ENCODE data around the gene THOC2. TPM values are rescaled to one million over a fixed set of nuclear protein-coding genes. Genes with fewer than 3 reads are reported as not detected.

Gene THOC2
- total RNA-seq, 1 donor from 2014 or later: 96.2 TPM

GRCh38 chrX:123563167-123563566, 169.7 kb downstream of the THOC2 start:
- TF ChIP-seq, protein P1, sequence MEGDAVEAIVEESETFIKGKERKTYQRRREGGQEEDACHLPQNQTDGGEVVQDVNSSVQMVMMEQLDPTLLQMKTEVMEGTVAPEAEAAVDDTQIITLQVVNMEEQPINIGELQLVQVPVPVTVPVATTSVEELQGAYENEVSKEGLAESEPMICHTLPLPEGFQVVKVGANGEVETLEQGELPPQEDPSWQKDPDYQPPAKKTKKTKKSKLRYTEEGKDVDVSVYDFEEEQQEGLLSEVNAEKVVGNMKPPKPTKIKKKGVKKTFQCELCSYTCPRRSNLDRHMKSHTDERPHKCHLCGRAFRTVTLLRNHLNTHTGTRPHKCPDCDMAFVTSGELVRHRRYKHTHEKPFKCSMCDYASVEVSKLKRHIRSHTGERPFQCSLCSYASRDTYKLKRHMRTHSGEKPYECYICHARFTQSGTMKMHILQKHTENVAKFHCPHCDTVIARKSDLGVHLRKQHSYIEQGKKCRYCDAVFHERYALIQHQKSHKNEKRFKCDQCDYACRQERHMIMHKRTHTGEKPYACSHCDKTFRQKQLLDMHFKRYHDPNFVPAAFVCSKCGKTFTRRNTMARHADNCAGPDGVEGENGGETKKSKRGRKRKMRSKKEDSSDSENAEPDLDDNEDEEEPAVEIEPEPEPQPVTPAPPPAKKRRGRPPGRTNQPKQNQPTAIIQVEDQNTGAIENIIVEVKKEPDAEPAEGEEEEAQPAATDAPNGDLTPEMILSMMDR (IDR thresholded peaks at IDR 0.05): no peak
- H3K4me1 ChIP-seq: no peaks in the 10 kb centered on the region
- no peaks in the 10 kb centered on the region for H3K9me3 ChIP-seq
- no peaks in the 10 kb centered on the region for H3K27me3 ChIP-seq (ENCODE audit: low read depth)
- ATAC-seq (no peak), DNase-seq (no peak)
- intact Hi-C loops (cut with DNase I): no loop called here
- no peak overlapping the region for H3K4me3 ChIP-seq
- no peaks in the 10 kb centered on the region for H3K36me3 ChIP-seq
- no peak overlapping the region for H3K27ac ChIP-seq

DNA sequence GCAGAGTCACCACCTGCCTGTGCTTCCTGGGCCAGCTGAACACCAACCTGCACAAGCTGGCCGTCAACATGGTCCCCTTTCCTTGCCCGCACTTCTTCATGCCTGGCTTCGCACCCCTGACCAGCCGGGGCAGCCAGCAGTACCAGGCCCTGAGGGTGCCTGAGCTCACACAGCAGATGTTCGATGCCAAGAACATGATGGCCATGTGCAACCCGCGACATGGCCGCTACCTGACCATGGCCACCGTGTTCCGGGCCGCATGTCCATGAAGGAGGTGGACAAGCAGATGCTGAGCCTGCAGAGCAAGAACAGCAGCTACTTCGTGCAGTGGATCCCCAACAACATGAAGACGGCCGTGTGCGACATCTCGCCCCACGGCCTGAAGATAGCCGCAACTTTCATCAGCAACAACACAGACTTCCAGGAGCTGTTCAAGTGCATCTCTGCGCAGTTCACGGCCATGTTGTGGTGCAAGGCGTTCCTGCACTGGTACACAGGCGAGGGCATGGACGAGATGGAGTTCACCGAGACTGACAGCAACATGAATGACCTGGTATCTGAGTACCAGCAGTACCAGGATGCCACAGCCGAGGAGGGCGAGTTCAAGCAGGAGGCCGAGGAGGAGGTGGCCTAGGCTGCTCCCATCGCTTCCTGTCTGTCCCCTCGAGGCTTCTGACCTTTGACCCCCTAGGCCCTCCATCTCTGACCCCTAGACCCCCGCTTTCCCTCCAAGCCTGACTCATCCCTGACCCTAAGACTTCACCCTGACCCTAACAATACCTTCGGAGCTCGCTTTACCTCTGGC, 170.3 kb downstream of the THOC2 start:
- Histone ChIP-seq H3K27me3 (ENCODE audit: low read depth) (no peaks in the 10 kb centered on the region), H3K4me1 (no peaks in the 10 kb centered on the region), H3K9me3 (no peaks in the 10 kb centered on the region), H3K27ac (no peak overlapping the region), H3K4me3 (no peak overlapping the region), H3K36me3 (no peaks in the 10 kb centered on the region)
- DNase-seq: no peak
- ATAC-seq: no peak
- intact Hi-C loops (cut with DNase I): no loop called here
- TF ChIP-seq, protein P1 (IDR thresholded peaks at IDR 0.05): no peak

DNA sequence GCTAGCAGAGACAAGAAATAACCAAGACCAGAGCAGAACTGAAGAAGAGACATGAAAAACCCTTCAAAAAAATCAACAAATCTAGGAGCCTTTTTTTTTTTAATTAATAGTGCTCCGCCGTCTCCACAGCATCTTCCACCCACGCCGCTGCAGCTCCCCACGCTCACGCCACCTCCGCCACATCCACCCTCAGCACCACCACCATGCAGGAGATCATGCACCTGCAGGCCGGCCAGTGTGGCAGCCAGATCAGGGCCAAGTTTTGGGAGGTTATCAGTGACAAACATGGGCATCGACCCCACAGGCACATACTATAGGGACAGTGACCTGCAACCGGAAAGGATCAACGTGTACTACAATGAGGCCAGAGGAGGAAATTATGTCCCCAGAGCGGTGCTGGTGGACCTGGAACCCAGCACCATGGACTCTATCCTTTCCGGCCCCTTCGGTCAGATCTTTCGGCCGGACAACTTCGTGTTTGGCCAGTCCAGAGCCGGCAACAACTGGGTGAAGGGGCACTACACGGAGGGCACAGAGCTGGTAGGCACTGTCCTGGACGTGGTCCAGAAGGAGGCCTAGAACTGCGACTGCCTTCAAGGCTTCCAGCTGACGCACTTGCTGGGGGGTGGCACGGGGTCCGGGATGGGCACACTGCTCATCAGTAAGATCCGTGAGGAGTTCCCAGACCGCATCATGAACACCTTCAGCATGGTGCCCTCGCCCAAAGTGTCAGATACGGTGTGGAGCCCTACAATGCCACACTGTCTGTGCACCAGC, 171.2 kb downstream of the THOC2 start:
- ATAC-seq (no peak), DNase-seq (no peak)
- no peaks in the 10 kb centered on the region for H3K36me3 ChIP-seq
- H3K4me3 ChIP-seq: no peak overlapping the region
- no peaks in the 10 kb centered on the region for H3K27me3 ChIP-seq (ENCODE audit: low read depth)
- no peak overlapping the region for H3K27ac ChIP-seq
- H3K4me1 ChIP-seq: no peaks in the 10 kb centered on the region
- no peaks in the 10 kb centered on the region for H3K9me3 ChIP-seq
- intact Hi-C loops (cut with DNase I): no loop called here
- TF ChIP-seq, protein P1 (IDR thresholded peaks at IDR 0.05): no peak

GRCh38 chrX:123550829-123551228, 182.0 kb downstream of the THOC2 start:
- Histone ChIP-seq H3K4me1 (no peaks in the 10 kb centered on the region), H3K27ac (no peak overlapping the region), H3K9me3 (no peaks in the 10 kb centered on the region), H3K27me3 (ENCODE audit: low read depth) (no peaks in the 10 kb centered on the region), H3K4me3 (no peak overlapping the region), H3K36me3 (no peaks in the 10 kb centered on the region)
- TF ChIP-seq, protein P1 (IDR thresholded peaks at IDR 0.05): no peak
- intact Hi-C loops (cut with DNase I): no loop called here
- DNase-seq: no peak
- no peak for ATAC-seq

Other genes starting within 250 kb of the THOC2 start
- 61.9 TPM for gene XIAP, start 127.0 kb upstream of the THOC2 start, total RNA-seq
- 88.2 TPM for gene STAG2, start 228.7 kb upstream of the THOC2 start, total RNA-seq